Astrocyte of the hippocampus (primary cell): ENCODE data around the gene PDP2.

ENCODE experiments used
- DNase-seq: peaks from one replicate; pipeline ENCODE4 v3.0.0; 2011; ENCODE audit warnings: low read depth, low spot score

The PDP2 gene

DNA sequence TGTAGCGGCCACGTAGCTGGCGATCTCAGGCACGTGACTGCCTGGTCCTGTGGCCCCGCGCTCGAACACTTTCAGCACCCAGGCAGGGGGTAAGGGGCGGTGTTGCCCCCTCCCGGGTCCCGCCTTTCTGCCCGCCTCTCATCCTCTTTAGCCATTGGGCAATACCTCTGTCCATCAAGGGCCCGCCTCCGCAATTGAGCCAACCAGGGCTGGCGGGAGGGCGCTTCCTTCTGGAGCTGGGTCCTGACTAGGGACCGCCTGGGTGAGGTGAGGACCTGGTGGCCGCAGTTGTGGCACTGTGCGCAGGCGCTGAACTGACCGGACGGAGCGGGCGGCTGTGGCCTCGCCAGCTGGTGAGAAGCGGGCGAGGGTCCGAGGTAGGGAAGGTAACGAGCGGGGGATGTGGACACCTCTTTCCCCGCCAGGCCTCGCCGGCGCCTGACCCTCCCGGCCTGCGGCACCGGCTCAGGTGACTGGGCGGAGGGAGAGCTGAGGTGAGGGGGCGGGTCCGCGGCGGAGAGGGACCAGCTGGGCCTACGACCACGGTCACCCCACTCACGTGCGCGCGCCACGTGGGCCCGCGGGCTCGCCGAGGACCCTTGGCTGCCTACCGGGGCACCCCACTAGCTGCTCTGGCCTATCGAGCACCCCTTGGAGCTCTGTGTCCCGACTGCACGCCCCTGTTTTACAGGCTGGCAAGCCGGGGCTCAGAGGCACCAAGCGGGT, at the start of gene PDP2:
PDP2 (plus strand) TSS at position 228 of the 726 bp plus-strand sequence. CDS start 3,770 bp downstream, outside the sequence.
- DNase-seq, result peak; percentile 98

DNA sequence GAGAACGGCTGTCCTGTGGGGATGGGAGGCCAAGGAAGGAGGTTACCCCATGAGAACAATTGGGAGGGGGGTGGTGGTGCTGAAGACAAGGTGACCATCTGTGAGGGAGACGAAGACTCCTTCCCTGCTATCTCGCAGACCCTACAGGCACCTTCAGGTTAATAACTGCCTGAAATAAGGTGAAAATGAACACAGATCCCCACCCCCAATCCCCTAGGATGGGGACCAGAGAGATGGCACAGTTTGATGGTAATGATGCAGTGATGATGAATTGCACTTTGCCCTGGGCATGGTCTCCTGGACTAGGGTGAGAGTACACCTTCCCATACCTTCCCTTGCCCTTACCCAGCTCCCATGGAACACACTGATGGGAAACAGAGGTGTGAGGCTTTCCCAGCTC, 48.1 kb upstream of the PDP2 start:
- no peak for DNase-seq

DNA sequence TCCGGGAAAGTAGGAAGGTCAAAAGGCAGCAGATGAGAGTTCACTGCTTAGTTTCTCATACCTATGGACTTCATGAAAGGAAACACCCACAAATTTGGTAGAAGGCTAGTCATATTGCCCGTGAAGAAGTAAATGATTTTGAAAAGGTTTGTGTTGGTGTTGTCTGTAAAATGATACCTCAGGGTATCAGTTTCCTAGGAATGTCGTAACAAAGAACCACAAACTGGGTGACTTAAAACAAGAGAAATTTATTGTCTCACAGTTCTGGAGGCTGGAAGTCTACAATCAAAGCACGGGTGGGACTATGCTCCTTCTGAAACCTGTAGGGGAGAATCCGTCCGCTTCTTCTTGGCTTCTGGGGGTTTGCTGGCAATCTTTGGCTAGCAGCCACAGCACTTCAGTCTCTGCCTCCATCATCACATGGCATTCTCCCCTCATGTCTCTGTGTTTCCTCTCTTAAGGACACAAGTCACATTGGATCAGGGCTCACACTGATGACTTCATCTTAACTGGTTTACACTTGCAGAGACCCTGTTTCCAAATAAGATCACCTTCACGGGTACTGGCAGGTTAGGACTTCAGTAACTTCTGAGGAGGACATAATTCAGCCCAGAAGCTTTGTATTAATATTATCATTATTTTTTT, 47.5 kb upstream of the PDP2 start:
- DNase-seq, result no peak

GRCh38 chr16:66834746-66835145, 45.6 kb upstream of the PDP2 start:
- DNase-seq, result no peak

- no peak for DNase-seq
Measured at GRCh38 chr16:66840883-66841282, 39.4 kb upstream of the PDP2 start.

DNA sequence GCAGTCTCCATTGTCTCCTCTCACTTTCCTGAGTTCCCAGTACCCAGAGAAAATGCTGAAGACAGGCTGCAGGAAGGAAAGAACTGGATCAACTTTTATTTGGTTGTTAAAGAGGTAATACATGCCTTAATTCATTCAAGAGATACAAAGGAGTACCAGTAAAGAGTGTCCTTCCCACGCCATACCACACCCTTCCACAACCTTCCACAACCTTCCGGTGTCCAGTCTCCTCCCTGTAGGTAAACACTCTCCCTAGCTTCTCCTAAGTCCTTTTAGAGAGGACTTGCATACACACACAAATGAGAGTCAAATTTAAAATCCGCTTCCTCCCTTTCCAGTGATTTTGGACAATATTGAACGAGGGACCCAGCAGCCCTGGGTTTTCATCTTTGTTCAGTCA, 38.9 kb upstream of the PDP2 start:
- DNase-seq, result no peak

DNA sequence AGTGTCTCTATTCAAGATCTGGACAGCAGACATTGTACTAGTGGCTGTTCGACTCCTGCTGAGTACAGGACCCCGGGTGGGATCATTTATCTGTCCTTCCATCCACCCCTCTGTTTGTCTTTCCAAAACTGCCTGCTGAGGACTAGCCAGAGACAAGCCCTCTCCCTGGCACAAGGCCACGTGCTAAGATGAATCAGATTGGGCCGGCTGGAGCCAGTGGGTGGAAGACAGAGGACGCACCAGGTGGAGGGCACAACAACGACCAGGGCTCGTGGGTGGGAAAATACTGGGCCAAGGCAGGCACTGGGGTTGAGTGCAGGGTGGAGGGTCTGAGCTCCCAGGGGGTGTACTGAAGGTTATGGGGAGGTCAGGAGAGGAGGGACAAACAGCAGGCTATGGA, 37.5 kb upstream of the PDP2 start:
- peak; percentile 26 for DNase-seq

GRCh38 chr16:66843191-66843590, 37.1 kb upstream of the PDP2 start:
- DNase-seq, result no peak

- DNase-seq, result no peak
Measured at GRCh38 chr16:66844009-66844341, 36.3 kb upstream of the PDP2 start.

- peak; percentile 24 for DNase-seq
Measured at GRCh38 chr16:66844342-66845079, 35.8 kb upstream of the PDP2 start, which contains the start of gene CA7. CA7 (plus strand) TSS chr16:66844414; CDS start chr16:66844488, 74 bp downstream.

- no peak for DNase-seq
Measured at GRCh38 chr16:66845080-66845410, 35.3 kb upstream of the PDP2 start.

GRCh38 chr16:66845791-66846221, 34.5 kb upstream of the PDP2 start:
- DNase-seq, result no peak

DNA sequence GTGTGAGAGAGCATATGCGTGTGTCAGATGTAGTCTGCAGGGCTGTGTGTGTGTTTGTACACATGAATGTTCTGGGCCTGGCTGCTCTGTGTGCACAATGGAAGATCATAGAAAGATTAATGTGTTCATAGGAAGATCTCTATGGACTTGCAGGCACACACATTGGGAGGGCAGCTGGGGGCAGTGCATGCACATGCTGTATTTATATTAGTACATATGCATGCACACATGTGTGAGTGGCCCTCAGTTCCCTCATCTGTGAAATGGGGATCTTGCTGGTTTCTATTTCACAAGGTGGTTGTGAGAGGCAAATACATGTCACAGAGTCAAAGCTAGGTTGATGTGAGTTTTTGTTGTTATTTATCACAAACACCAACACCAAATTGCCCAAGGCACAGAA, 34.0 kb upstream of the PDP2 start:
- no peak for DNase-seq

DNA sequence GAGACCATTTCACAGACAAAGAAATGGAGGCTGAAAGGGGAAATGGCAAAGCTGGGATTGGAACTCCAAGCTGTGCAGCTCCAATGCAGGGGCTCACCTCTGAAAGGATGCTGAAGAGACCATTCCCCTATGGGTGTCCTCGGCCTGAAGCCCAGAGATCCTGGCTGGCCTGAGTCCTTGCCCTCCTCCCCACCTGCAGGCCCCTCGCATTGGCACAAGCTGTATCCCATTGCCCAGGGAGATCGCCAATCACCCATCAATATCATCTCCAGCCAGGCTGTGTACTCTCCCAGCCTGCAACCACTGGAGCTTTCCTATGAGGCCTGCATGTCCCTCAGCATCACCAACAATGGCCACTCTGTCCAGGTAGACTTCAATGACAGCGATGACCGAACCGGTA, 33.5 kb upstream of the PDP2 start:
- DNase-seq, result no peak

DNA sequence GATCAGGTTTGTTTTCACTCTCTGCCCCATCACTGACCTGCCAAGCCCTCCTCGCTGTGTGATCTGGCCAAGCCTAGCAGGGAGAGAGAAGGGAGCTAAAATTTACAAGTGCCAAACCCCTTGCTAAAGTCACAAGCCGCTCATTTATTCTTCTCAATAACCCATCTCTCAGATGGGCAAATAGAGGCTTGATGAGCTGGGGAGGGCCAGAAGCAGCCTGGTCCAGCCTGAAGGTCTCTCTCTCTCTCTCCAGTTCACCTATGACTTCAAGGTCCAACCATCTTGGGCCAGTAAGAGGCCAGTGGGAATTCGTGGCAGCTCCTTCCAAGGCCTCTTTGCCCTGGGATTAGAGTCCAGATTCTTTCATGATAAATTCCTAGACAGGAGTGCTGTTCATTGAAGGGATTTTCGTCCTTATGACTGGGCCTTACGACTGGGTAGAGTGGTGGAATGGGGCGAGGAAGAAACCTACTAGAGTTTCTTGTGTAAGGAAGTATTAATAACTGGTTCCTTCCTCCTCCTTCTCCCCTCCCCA, 32.7 kb upstream of the PDP2 start:
- no peak for DNase-seq

DNA sequence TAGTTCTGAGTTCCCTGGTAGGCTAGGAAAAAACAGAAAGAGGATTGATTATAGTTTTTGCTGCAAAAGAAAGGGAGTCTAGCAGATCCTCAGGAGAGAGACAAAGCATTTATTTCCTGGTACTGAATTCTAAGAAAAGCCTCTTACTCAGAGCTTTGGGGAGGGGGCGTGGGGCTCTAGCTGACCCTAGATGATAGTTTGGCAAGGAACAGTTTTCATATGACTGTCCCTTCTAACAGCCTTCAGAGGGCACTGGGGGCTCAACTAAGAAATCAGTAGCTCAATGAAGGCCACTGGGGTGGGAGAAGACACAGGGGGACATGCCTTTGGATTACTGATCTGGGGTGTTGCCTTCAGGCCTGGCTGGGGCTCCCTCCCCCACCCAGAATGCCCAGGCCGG, 32.1 kb upstream of the PDP2 start:
- DNase-seq, result no peak

GRCh38 chr16:66849021-66849420, 31.3 kb upstream of the PDP2 start:
- no peak for DNase-seq

- no peak for DNase-seq
Measured at GRCh38 chr16:66849549-66849948, 30.8 kb upstream of the PDP2 start.

DNA sequence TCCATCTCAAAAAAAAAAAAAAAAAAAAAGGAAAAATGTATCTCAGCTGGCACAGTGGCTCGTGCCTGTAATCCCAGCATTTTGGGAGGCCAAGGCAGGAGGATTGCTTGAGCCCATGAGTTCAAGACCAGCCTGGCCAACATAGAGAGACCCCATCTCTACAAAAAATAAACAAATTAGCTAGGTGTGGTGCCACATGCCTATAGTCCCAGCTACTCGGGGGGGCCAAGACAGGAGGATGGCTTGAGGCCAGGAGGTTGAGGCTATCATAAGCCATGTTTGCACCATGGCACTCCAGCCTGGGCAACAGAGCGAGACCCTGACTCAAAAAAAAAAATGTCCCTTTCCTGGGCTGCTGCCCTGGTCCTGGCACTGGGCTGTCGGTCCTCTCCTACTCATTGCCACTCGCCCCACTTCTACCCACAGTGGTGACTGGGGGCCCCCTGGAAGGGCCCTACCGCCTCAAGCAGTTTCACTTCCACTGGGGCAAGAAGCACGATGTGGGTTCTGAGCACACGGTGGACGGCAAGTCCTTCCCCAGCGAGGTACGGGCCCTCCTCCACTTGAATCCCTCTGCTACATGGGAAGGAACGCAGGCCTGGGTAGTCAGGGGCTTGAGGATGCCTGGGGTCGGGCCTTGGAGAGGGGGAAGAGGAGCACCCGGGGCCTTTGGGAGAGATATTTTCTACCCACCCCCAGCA, 30.1 kb upstream of the PDP2 start:
- no peak for DNase-seq

DNA sequence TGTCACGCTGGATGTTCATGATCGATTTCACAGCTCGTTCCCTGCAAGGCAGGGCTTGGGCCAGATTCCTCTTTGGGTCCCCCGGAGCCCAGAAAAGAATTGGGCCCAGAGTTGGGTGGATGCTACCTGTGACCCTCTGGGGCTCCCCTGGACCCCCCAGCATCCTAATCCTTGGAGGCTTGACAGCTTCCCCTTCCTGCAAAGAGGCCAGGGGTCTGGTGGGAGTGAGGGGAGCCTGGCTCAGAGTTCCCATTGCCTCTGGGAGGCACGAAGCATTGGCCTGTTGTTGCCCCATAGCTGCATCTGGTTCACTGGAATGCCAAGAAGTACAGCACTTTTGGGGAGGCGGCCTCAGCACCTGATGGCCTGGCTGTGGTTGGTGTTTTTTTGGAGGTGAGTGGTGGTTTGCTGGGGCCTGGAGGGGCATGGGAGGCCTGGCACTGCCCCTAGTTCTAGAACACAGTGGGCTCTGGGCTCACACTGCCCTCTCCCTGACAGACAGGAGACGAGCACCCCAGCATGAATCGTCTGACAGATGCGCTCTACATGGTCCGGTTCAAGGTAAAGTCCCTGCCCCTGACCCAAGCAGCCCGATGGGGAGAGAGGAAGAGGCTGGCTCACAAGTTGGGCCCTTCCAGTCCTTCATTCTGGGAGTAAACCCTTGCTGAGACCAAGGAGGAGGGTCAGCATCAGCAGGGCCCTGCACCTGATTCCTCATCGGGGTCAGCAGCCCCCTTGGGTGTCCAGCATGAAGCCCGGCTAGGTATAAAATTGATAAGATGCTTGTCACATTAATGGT, 28.9 kb upstream of the PDP2 start:
- DNase-seq, result no peak
